HG03439 (cell line): ENCODE measurements around the gene XPOT.

Source experiments
- ATAC-seq: cut with Tn5 transposase; IDR thresholded peaks from one replicate; pipeline ENCODE4 v1.9.1; 2021; ENCODE audit warnings: mild to moderate bottlenecking, moderate library complexity; ENCODE audit not compliant: unreplicated experiment

XPOT gene

GRCh38 chr12:64419696-64420095 lies 15.5 kb downstream of the XPOT start:
- no peak for ATAC-seq

- ATAC-seq: no peak
Observed at GRCh38 chr12:64427988-64428387, 23.8 kb downstream of the XPOT start.

DNA sequence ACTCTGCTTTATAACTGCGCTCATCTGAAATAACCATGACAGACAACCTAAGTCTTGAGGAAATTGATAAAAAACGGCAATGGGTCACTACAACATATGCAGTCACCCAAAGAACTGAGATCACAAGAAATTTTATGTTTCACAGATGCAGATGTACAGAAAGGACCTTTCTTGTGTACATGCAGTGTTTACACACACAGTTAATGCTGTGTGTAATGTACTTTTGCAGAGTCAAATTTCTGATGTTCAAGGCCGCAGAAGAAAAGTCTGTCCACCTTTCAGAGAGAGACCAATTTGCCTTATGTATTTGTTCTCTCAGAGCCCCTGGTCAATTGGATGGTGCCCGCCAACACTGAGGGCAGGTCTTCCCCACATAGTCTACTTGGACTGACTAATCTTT lies 24.8 kb downstream of the XPOT start:
- no peak for ATAC-seq

DNA sequence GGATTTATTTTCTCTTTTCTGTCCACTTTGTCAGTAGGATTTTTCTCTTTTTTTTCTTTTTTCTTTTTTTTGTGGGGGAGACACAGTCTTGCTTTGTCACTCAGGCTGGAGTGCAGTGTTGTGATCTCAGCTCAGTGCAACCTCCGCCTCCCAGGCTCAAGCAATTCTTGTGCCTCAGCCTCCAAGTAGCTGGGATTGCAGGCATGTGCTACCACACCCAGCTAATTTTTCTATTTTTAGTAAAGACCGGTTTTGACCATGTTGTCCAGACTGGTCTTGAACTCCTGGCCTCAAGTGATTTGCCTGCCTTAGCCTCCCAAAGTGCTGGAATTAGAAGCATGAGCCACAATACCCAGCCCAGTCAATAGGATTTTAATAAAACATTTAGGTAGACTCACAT lies 26.7 kb downstream of the XPOT start:
- no peak for ATAC-seq

DNA sequence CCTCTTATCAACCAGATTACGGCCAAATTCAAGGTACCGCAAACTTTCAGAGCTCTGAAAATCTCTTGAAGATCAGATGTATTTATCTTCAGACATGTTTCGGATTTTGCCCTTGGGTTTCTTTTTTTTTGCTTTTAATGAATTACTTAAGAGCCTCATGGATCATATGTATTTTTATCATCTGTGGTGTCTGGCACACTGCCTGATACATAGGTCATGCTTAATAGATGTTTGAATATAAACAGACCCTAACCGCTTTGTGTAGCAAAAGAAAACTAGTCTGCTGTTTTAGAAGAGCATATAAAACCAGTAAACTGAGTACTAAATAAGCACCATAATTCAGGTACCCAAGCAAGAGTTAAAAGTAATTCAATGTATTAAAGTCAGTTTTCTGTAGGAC lies 27.6 kb downstream of the XPOT start:
- no peak for ATAC-seq

DNA sequence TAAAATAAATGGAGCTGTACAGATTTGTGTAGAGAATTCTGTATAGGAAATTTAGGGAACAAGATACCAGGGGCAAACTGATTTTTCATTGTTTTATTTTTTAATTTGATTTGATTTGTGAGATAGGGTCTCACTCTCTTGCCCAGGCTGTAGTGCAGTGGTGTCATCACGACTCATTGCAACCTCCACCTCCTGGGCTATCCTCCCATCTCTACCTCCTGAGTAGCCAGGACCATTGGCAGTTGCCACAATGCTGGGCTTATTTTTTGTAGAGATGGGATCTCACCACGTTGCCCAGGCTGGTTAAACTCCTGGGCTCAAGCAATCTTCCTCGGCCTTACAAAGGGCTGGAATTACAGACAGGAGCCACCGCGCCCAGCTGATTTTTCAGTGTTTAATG lies 29.7 kb downstream of the XPOT start:
- ATAC-seq: no peak

DNA sequence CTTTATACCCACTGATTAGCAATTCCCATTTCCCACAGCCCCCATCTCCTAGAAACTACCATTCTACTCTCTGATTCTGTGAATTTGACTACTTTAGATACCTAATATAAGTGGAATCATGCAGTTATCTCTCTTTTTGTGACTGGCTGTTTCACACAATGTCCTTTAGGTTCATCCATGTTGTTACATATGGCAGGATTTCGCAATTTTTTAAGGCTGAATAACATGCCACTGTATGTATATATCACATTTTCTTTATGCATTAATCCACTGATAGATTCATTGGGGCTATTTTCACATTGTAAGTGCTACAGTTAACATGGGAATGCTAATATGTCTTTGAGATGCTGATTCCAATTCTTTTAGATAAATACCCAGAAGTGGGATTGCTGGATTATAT lies 35.9 kb downstream of the XPOT start:
- ATAC-seq: no peak

GRCh38 chr12:64445490-64445889 lies 41.3 kb downstream of the XPOT start:
- ATAC-seq: no peak

GRCh38 chr12:64446295-64446694 lies 42.1 kb downstream of the XPOT start:
- no peak for ATAC-seq

DNA sequence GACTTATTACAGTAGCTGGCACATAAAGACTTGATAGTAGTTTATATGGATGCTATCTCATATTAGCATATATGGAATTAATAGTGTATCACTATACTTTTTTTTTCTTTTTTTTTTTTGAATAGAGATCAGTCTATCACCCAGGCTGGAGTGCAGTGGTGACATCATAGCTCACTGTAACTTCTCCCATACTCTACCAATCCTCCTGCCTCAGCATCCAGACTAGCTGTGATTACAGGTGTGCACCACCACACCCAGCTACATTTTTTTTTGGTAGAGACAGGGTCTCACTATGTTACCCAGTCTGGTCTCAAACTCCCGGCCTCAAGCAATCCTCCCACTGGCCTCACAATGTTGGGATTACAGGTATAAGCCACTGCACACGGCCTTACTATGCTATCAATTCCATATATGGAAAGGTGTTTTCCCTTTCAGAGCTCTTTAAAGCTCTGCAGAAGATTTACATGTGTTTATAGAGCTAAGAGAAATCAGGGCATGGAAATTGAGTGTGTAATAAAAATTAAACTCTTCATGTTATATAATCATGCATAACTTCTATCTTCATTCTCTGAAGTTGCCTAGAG lies 46.0 kb downstream of the XPOT start:
- ATAC-seq: no peak

- ATAC-seq: no peak
Observed at GRCh38 chr12:64450711-64451486, 46.7 kb downstream of the XPOT start.

DNA sequence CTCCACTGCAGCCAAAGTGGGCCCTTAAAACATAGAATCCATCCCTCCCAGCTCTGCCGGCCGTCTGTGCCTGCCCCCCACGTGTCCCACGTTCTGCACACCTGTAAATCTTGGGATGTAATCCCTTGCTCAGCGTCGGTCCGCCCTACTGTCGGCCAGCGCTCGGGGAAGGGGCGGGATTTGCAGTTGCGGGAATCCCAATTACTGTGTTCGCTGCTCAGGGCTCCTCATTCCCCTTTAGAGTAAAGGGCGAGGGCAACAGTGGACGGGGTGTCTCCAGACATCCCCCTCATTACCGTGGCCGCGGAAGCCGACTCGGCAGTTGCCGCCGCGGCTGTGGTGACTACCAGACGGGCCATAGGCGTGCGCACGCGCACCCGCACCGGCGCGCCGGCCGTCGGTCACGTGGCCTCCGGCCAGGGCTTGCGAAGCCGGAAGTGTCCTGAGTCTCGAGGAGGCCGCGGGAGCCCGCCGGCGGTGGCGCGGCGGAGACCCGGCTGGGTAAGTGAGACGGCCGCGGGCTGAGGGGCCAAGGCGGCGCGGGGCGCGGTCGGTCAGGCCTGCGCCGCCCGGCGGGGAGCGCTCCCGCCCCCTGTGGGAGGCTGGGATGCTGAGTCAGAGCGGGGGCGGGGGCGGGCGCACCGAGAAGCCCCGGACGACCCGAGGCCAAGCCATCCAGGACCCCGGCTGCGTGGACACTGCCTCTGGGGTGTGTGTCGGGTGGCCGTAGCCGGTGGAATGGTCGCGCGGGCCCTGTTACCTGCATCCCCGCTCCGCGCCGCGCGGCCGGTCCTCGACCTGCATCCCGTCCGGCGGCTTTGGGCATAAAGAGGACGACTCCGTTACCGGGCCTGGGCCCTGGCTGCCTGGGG lies 47.7 kb downstream of the XPOT start, which contains the start of gene TBK1:
TSS of gene TBK1 (plus strand) at position 434 of the 872 bp plus-strand sequence. CDS start 3,751 bp downstream, outside the sequence.
- peak; percentile 91 for ATAC-seq

- ATAC-seq: no peak
Observed at GRCh38 chr12:64452559-64453329, 48.6 kb downstream of the XPOT start.

DNA sequence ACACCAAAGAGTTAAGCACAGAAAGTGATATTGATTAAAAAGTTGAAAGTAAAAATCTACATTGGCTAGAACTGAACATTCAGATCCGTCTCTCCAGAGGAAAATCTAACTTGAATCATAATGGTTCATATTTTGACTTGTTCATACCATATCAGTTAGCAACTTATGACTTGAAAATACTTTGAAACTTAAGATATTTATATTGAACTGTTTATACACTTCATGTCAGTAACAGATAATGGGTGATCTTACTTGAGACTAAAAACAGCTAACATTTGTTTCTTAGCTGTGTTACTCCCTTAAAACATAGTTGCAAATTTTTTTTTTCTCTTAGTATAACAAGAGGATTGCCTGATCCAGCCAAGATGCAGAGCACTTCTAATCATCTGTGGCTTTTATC lies 51.3 kb downstream of the XPOT start:
- no peak for ATAC-seq

GRCh38 chr12:64456119-64456518 lies 51.9 kb downstream of the XPOT start:
- ATAC-seq: no peak

DNA sequence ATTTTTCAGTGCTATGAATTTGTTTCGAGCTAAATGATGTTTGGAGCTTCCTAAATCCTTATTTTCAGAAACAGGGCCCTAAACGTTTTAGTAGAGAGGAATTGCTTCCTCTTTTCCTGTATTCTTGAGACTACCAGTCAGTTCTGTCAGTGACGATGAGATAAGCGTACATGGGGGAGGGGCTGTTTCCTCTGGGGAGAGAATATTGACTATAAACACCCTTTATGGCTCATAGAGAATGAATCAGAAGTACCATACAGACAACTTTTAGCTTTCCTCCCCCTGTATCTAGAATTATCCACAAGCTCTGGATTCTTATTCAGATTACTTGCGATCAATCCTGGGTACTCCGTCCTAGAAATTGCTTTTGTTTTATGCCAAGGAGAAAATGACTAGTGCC lies 52.8 kb downstream of the XPOT start:
- ATAC-seq: no peak

GRCh38 chr12:64457466-64457865 lies 53.3 kb downstream of the XPOT start:
- no peak for ATAC-seq

GRCh38 chr12:64457923-64458322 lies 53.7 kb downstream of the XPOT start:
- no peak for ATAC-seq

DNA sequence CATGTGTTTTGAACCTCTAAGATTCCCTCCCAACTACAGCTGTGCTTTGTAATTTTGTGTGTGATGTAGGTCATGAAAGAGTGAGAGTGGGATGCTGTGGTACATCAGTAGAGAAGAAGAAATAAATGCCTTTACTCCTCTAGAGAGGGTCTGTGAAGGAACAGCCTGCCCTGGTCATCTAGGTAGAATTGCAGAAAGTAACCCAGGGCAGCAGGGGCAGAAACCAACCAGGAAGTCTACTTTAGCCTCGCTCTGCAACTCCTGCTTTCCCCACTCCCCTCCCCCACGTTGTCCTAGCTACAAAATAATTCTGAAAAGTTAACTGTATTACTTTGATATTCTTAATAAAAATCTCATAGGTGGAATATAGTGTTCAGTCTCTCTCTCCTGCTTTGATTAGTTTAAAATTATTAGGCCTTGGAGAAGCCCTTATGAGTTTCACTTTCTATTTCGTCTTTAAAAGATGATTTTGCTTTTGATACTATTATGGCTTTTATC lies 55.3 kb downstream of the XPOT start:
- no peak for ATAC-seq

GRCh38 chr12:64461634-64462414 lies 57.6 kb downstream of the XPOT start:
- ATAC-seq: no peak
